ENCODE data around the gene SYPL1.

DNA sequence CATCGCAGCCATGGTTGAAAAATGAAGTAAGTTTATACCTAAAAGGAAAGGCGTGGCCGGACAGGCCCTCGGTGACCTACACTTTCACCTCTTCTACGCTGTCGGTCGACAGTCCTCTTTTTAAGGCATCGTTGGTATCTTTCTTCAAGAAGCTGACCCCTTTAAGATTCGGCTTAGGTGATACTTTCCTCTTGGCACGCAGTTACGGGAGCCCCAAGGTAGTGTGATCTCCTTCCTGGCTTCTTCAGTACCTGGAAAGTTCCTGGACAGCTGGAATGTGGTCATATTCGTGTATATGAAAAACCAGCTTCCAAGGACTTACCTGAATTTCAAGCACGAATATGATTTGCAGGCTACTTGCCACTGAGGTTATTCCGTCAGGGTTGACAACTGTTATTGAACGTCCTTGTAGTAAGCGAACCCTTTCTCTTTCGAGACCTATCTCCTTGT is 885 bp upstream of the SYPL1 start:
- TF ChIP-seq, protein P1, sequence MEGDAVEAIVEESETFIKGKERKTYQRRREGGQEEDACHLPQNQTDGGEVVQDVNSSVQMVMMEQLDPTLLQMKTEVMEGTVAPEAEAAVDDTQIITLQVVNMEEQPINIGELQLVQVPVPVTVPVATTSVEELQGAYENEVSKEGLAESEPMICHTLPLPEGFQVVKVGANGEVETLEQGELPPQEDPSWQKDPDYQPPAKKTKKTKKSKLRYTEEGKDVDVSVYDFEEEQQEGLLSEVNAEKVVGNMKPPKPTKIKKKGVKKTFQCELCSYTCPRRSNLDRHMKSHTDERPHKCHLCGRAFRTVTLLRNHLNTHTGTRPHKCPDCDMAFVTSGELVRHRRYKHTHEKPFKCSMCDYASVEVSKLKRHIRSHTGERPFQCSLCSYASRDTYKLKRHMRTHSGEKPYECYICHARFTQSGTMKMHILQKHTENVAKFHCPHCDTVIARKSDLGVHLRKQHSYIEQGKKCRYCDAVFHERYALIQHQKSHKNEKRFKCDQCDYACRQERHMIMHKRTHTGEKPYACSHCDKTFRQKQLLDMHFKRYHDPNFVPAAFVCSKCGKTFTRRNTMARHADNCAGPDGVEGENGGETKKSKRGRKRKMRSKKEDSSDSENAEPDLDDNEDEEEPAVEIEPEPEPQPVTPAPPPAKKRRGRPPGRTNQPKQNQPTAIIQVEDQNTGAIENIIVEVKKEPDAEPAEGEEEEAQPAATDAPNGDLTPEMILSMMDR (IDR thresholded peaks at IDR 0.05; ENCODE audit: borderline replicate concordance, extremely low read depth, low read length, poor library complexity, severe bottlenecking), result no peak
- TF ChIP-seq EZH2 (IDR thresholded peaks at IDR 0.05; ENCODE audit: borderline replicate concordance, low read depth, low read length, severe bottlenecking), result no peak
